HG03469 (cell line): ENCODE data around the gene UBE2G2.

ENCODE experiments used
- ATAC-seq: cut with Tn5 transposase; IDR thresholded peaks from one replicate; pipeline ENCODE4 v1.9.1; 2021; ENCODE audit warnings: mild to moderate bottlenecking, moderate library complexity, moderate number of reproducible peaks; ENCODE audit not compliant: unreplicated experiment

The UBE2G2 gene

DNA sequence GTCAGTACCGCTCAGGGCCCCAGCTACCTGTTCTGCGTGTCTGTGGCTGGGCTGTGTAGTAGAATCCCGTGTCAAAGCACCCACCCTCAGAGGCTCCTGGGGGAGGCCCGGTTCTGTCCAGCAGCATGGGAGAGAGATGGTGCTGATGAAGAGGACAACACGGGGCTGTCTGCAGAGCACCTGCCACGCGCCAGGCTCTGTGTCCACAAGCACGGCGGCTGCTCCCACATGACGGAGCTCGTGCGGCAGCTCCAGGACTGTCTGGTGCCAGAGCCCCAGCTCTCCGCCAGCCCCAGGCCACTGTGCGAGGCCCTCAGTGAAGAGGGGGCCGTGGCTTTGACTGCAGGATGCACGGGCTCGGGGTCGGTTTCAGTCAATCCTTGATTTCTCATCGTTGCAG, 48.3 kb downstream of the UBE2G2 start:
- ATAC-seq, result no peak

DNA sequence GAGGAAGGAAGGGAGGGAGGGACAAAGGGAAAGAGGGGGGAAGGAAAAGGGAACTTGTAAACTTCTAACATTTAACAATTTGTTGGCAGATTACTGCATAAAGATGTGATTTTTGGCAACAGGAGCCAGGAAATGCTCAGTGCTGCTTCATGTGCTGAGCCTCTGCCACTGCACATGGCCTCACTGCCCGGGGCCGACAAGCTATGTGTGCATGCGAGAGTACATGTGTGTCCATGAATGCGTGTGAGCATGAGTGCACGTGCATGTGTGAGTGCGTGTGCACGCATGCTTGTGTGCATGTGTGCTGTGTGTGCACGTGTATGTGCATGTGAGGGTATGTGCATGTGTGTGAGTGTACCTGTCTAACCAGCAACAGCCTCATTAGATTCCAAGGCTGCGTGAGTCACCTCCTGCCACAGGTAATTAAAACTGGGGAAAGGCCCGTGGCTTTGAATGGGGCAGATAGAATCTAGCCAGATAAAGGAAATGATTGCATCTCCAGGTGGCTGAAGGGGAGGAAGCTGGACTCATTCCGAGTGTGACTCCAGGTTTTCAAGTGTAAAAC, 48.9 kb downstream of the UBE2G2 start:
- no peak for ATAC-seq

DNA sequence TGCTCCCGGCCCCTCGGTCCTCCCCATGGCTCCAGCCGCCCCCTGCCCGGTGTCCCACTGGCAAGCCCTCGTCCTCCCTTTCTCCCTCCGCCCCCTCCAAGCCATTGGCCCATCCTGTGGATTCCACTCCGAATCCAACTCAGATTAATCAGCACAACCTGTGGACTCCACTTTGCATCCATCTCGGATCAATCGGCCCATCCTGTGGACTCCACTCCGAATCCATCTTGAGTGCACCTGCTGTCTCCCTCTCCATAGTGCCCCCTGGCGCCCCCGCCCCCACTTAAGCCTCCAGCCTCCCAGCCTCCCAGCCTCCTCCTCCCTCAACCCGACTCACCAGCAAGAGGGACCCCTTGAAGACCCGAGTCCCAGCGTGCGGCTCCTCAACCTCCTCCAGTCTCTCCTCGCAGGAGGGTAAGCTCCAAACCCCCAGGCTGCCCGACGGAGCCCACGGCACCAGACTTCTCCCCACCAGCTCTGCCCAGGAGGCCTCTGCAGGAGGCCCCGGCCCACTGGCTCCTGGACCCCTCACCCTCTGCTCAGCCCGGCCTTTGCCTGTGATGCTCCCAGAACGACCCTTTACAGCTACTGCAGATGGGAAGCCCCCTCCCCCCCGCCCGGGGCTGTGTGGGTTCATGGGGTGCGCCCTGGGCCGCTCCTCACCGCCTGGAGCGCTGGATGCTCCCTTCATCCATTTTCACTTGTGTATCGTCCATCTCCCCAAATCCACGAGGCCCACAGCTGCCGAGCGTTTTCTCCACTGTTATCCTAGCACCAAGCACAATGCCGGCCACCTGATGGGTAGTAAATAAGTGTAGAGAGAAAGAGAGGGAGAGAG, 49.6 kb downstream of the UBE2G2 start:
- ATAC-seq, result no peak

DNA sequence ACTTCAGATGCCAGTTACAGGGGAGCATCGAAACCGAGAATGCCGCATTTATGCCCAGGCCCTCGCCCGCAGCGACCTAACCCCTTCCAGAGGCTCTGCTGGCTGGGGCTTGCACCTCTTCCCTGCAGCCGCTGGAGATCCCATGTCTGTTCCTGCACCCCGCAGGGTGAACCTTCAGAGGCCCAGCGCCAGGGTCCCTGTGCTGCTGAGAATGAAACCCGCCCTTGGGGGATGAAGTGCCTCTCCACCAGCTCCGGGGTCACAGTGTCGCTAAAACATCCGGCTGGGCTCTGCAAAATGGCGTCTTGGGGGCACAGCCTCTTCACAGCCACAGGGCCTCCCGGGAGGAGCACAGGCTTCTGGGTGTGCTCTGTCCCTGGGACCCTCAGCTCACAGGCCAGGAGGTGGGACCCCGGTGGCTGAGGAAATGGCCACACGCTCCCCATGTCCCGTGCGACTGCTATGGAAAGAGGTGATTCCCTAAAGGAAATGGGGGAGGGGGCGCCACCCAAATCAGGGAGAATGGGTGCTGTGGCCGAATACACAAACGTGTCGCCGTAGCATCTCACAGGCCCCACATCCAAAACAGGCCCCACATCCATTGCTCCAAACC, 50.3 kb downstream of the UBE2G2 start:
- ATAC-seq, result no peak

DNA sequence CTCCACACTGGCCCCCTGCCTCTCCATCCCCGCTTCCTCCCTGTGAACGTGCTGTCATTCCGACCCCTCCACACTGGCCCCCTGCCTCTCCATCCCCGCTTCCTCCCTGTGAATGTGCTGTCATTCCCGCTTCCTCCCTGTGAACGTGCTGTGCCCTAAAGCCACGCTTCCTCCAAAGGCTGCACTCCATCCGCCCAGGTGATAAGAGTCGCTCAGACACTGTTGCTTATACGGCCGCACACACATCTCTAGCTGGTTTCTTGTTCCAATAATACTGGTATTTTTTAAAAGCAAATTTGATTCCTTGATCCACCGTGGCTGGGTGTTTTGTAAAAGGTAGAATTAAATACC, 51.0 kb downstream of the UBE2G2 start:
- no peak for ATAC-seq

DNA sequence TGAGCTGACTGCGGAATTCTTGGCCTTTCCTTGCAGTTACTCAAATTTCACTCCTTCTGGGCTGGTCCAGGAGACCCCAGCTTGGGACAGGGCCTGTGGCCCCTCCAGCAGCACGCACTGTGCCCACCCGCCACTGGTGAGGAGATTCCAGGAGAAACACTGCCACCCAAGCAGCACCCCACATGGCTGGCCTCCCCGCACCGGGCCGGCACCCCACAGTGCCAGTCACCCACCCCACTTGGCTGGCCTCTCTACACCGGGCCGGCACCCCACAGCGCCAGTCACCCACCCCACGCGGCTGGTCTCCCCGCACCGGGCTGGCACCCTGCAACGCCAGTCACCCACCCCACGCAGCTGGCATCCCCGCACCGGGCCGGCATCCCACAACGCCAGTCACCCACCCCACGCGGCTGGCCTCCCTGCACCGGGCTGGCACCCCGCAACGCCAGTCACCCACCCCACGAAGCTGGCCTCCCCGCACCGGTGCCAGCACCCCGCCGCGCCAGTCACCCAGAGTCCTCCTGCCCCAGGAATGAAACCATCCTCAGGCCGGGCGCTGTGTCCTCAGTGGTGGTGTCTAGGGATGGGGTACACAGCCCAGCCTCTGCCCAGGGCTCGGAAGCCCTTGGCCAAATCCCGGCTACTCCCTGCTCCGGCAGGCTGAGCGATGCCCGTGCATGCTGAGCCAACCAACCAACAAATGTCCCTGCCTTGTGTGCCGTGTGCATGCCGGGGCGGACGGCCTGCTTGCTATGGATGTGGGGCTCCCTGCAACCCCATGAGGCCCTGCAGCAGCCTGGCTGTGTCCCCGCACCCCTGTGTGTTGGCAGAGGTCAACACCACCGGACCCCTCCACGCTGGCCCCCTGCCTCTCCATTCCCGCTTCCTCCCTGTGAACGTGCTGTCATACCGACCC, 51.6 kb downstream of the UBE2G2 start:
- no peak for ATAC-seq

DNA sequence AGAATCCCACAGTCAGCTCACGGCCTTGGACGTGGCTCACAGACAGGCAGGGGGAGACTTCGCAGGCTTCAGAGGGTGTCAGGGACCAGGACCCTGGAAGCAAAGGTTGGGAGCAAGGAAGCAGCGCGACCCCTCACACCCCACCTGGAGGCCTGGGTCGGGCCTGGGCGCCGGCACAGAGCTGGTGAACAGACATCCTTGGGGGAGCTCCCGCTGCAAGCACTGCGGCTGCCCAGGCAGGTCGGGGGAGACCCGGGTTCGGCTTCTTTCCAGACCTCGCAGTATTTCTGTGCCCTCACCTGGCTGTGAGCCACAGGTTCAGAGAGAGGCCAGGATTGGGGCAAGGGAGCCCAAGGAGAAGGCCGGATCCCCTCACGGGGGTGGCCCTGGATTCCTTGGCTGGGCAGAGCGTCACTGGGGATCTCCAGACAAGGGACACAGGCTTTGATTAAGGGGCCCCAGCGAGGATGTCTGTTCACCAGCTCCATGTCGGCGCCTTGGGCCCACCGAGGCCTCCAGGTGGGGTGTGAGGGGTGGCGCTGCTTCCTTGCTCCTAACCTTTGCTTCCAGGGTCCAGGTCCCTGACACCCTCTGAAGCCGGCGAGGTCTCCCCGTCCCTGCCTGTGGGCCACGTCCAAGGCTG, 52.4 kb downstream of the UBE2G2 start:
- ATAC-seq, result no peak

DNA sequence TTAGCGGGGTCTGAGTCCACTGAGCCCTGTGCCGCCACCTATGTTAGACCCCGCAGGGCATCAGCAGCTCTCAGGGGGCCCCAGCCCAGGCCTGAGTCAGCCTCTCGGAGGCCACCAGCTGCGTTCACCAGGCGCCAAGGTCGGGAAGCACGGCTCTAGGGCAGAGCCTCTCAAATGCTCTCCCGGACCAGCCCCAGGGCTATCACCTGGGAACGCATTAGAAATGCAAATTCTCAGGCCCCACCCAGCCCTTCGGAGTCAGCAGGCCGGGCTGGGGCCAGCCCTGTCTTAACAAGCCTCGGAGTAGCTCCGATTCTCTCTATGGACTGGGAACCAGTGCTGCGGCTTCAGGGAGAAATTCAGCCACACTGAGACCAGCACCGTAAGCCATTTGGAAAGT, 53.0 kb downstream of the UBE2G2 start:
- ATAC-seq, result no peak

DNA sequence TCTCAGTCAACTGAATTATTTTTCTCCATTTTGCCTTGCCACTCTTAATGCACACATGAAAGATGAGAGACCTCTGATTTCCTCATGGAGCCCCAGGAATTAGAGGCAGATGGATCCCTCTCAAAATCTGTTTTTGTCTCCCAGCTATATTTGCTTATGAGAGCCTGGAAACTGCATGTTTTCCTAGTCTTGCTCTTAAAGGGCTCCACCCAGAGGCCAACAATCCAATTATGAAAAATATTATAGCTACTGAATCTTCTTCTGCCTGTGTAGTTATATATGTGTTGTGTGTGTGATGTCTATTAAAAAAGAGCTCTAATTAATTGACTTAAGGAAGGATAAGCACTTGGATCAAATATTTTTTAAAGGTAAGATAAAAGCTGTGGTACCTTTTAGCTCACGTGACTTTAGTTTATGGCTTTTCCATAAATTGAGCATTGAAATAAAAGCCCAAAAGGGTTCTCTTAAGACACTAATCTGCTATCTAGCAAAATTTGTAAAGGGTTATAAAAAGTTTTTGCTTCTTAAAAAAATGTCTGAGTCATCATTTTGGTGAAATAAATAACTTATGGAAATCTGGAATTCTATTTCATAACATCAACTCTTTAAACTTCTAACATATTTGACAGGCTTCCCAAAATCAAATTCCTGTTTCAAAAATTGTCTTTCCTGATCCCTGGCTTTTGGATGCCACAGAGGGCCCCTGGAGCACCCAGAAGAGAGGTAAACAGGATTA, 59.0 kb downstream of the UBE2G2 start:
- ATAC-seq, result no peak

DNA sequence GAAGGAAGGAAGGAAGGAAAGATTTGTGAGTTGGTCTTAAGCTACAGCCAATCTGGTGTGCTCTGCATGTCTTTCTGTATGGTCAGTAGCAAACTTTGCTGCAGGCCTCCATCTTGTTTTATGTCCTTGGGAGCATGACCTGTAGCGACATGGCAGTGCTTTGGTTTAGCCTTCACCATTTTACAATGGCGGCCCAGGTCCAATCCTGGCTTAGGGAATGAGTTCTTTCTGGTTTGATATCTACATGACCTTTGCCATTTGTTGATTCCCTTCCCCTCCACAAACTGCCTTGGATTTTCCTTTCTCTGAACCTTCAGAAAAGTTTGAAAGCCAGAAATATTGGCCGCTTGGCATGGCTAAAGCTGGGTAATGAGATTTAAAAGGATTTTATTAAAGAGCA, 59.7 kb downstream of the UBE2G2 start:
- ATAC-seq, result no peak

DNA sequence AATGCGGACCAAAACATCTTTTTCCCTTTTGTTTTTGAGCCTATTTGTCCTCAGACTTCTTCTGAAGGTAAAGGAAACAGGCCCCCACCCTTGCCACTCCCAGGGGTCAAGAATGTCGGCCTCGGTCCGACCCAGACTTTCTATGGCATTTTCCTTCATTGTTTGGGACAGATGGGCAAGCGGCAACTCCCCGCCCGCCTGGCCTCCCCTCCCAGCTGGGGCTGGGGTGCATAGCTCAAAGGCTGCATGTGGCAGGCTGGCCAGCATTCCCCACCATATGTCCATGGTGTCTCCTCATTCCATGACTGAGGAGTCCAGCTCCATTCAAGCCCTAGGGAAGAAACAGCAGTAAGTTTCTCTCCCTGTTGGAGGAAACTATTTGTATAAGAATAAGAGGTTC, 60.9 kb downstream of the UBE2G2 start:
- ATAC-seq, result no peak

DNA sequence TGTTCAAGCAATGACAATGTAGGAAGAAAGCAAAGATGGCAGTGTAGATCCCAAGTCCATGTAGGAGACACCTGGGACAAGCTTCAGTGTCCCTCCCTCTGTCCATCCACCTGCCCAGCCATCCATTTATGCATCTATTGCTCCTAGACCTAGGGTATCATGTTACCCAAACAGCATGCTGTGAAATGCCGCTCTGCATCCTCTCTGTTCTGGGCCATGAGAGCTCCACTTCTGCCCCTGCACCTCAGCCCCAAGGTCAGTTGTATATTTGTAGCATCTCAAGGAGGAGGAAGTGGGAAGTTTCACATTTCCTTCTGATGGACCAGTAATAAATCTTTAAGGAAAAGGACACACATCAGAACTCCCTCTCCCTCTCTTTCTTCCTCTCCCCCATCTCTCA, 62.3 kb downstream of the UBE2G2 start:
- no peak for ATAC-seq

DNA sequence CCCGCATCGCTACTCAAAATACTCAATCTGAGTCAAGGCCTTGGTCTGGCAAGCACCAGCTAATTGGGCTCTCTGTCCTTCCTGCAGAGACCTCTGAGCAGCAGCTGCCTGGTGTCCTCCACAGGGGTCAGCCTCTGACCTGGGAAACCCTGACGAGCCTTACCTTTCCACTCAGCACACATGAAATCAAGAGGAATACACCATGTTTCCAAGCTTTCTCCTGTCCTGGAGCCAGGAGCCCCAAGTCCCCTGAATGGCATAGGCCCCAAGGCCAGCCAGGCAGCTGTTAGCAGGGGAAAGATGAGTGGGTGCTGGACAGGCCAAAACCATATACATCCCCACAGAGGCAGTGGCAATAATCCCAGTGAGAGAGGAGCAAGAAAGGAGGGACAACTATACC, 63.0 kb downstream of the UBE2G2 start:
- ATAC-seq, result no peak

DNA sequence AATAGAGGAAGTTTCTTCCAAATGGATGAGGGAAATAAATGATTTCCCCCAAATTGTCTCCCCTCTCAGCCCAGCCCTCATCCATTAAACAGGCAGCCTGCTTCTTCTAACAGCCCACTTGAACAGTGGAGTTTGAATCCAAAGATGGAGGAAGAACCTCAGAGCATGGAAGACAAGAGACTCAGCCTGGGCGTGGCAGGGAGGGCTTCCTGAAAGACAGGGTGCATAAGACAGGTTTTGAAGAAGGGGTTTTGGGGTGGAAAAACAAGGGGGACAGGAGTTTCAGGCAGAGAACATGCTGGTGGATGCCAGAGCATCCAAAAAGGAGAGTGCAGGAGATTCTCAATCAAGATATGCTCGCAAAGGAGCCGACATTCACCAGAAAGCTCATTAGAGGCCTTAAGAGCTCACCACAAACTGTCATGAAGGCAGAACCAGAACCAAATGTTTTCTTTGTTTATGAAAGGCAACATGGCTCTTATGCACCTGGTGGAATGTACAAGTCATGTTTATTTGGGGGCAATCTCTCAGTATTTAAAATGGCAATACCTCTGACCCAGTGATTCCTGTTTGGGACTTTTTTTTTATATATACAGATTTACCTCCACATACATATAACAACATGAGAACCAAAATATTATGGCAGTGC, 63.8 kb downstream of the UBE2G2 start:
- ATAC-seq, result no peak

DNA sequence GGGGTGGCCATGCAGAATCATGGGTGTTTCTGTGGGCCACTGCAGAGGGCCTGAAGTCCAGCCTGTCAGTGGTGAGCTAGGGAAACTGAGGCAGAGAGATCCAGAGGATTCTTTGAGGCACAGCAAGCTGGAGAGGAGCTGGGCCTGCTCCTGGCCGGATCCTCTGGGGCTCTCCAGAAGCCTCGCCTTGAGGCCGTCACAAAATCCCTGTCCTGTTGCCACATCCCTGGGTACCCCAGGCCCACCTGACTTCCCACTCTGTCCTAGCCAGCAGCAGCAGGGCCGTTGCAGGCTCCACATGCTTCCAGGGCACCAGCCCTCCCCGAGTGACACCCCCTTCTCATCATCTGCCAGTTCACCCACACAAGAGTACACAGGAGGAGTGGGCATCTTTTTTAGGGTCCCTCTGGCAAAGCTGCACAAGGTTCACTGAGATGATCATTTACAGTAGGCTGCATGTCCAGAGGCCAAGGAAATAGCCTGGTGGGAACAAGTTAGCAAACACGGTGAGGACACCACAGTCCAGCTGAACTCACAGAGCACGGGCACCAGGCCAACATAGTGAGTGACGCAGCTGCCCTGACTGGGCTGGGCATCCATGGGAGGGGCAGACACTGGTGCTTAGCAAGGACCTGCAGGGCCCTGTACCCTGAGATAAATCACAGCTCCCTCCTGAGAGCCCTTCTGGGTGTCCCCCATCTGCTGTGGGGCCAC, 65.2 kb downstream of the UBE2G2 start:
- no peak for ATAC-seq

DNA sequence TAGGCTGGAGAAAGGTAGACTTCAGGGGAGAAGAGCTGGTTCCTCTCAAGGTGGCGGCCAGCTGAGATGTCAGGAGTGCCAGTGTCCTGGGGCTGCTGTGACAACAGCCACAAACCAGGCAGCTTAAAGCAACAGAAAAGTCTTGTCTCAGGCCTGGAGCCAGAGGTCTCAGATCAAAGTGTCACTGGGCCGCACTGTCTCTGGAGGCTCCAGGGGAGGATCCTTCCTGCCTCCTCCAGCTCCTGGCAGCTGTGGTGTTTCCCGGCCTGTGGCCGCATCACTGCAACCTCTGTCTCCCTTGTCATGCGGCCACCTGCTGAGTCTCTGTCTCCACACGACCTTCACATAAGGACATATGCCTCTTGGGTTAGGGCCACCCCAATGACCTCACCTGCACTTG, 65.8 kb downstream of the UBE2G2 start:
- no peak for ATAC-seq

DNA sequence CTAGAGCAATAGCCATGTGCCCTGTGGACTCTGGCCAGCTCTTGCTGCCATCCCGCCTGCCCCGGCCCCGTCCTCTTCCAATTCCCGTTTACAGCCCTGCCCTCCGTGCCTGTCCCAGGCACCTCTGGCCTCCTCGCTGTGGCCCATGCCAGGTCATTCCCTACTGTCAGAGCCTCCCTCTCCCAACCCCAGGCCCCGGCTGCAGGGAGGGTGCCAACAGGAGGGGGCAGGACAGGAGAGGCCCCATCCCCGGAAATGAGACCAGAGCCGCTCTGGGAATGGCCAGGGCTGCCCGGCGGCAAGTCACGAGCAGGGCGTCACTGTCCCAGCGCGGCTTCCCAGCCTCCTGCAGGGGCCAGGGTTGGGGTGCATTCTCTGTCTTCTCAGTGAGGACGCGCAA, 66.8 kb downstream of the UBE2G2 start:
- ATAC-seq, result no peak

DNA sequence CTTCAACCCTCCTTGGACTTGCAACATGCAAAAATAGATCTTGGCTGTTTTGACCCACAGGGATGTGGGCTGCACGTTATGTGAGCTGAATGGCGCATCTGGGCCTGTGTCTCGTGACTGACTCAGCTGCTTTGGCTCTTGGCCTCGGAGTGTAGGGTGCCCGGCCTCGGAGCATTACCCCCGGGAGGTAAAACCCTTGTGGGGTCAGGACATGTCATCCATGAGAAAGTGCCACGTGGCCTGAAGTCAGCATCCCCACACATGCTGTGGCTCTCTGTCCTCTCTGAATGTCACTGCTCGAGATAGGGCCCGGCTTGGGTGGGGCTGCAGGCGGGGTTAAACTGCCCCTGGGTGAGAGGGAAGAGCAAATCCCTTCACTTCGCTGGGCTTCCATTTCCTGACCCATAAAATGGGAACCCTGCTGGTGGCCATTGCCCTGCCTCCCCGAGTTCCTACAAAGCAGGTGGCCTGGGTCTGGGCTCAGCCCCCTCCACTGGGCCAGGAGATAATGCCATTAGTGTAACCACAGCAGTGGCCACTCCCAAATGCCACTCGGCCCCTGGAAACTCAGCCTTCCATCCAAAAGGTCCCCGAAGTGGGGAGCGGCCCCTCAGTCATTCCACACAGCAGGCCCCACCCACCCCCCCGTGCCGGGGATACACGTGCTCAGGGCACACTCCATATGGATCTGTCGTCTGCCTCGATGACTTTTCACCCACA, 67.4 kb downstream of the UBE2G2 start:
- no peak for ATAC-seq
